ENCODE results near the gene AHR.

Gene AHR

DNA sequence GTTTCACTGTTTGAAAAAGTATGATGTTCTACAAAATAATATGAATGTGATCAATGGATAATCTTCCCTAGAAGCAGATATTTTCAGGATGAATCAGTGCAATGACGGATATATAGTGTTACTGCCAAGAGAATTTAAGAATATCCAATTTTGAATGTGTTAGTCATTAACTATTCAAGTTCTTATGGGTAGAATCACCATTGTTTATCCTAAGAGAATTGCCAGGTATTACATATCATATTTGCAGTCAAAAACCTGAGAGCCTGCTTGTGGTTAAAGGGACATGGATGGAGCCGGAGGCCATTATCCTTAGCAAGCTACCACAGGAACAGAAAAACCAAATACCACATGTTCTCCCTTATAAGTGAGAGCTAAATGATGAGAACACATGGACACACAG lies 26.9 kb downstream of the AHR start:
- Mint-ChIP-seq H3K27me3 (ENCODE audit: low read depth) (no peaks in the 10 kb centered on the region), H3K4me3 (no peak overlapping the region), H3K9me3 (no peaks in the 10 kb centered on the region), H3K27ac (no peak overlapping the region), H3K4me1 (no peaks in the 10 kb centered on the region), H3K36me3 (ENCODE audit: low read depth) (no peaks in the 10 kb centered on the region)
- TF ChIP-seq, protein P1, sequence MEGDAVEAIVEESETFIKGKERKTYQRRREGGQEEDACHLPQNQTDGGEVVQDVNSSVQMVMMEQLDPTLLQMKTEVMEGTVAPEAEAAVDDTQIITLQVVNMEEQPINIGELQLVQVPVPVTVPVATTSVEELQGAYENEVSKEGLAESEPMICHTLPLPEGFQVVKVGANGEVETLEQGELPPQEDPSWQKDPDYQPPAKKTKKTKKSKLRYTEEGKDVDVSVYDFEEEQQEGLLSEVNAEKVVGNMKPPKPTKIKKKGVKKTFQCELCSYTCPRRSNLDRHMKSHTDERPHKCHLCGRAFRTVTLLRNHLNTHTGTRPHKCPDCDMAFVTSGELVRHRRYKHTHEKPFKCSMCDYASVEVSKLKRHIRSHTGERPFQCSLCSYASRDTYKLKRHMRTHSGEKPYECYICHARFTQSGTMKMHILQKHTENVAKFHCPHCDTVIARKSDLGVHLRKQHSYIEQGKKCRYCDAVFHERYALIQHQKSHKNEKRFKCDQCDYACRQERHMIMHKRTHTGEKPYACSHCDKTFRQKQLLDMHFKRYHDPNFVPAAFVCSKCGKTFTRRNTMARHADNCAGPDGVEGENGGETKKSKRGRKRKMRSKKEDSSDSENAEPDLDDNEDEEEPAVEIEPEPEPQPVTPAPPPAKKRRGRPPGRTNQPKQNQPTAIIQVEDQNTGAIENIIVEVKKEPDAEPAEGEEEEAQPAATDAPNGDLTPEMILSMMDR (IDR thresholded peaks at IDR 0.05; ENCODE audit: unreplicated experiment in 3 of 3), result no peak

DNA sequence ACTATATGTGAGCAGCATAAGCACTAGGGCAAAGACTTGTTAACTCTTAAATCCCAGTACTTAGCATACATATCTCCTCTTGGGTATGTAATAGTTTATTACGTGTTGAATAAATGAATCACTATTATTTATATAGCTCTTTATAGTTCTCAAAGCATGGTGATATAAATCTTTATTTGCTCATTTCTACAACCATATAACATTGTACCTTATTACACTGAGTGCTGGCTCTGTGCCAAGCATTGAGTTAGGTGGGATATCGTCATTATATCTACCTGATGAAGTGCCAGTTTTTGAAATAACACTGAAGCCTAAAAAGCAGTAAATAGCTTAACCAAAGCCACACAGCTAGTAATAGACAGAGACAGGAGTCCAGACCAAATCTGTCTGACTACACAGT lies 27.9 kb downstream of the AHR start:
- TF ChIP-seq, protein P1 (IDR thresholded peaks at IDR 0.05; ENCODE audit: unreplicated experiment in 3 of 3), result no peak
- Mint-ChIP-seq H3K4me3 (no peak overlapping the region), H3K27ac (no peak overlapping the region), H3K9me3 (no peaks in the 10 kb centered on the region), H3K27me3 (ENCODE audit: low read depth) (no peaks in the 10 kb centered on the region), H3K4me1 (no peaks in the 10 kb centered on the region), H3K36me3 (ENCODE audit: low read depth) (no peaks in the 10 kb centered on the region)

DNA sequence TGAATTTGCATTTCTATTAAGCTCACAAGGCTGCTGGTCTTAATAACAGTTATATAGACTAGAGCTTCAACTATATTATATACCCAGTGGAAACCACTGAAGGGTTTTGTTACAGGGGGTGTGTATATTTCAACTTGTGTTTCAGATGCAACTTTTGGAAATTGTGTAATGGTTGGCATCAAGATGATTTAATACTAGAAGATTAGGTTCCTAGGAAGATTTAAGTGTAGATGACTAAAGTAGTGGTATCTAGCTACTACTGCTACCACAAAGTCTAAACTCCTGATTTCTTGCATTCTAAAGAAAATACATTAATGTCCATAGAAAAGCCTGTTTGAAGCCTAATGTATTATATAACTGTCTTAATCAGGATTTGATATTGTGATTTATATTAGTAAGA lies 30.2 kb downstream of the AHR start:
- H3K27ac Mint-ChIP-seq, result no peak overlapping the region
- H3K27me3 Mint-ChIP-seq (ENCODE audit: low read depth), result no peaks in the 10 kb centered on the region
- no peaks in the 10 kb centered on the region for H3K9me3 Mint-ChIP-seq
- no peak overlapping the region for H3K4me3 Mint-ChIP-seq
- no peaks in the 10 kb centered on the region for H3K36me3 Mint-ChIP-seq (ENCODE audit: low read depth)
- TF ChIP-seq, protein P1 (IDR thresholded peaks at IDR 0.05; ENCODE audit: unreplicated experiment in 3 of 3), result no peak
- no peaks in the 10 kb centered on the region for H3K4me1 Mint-ChIP-seq

DNA sequence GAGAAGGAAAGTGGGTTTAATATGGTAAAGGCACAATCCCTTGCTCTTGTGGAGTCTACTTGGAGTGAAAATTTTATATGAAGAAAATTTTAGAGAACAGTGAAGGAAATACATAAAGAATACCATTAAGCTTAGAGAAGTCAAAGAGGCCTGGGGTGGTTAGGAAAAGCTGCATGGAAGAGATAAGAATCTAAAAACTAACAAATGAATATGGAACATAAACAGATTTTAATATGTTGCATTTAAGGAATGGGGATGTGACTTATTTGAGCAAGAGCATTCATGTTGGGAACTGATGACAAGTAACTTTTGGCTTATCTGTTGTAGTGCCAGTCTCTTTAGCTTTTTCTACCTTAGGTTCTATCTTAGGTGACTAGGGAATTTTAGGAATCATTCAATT lies 31.0 kb downstream of the AHR start:
- Mint-ChIP-seq H3K36me3 (ENCODE audit: low read depth) (no peaks in the 10 kb centered on the region), H3K27ac (no peak overlapping the region), H3K9me3 (no peaks in the 10 kb centered on the region), H3K27me3 (ENCODE audit: low read depth) (no peaks in the 10 kb centered on the region), H3K4me3 (no peak overlapping the region), H3K4me1 (no peaks in the 10 kb centered on the region)
- TF ChIP-seq, protein P1 (IDR thresholded peaks at IDR 0.05; ENCODE audit: unreplicated experiment in 3 of 3), result no peak

DNA sequence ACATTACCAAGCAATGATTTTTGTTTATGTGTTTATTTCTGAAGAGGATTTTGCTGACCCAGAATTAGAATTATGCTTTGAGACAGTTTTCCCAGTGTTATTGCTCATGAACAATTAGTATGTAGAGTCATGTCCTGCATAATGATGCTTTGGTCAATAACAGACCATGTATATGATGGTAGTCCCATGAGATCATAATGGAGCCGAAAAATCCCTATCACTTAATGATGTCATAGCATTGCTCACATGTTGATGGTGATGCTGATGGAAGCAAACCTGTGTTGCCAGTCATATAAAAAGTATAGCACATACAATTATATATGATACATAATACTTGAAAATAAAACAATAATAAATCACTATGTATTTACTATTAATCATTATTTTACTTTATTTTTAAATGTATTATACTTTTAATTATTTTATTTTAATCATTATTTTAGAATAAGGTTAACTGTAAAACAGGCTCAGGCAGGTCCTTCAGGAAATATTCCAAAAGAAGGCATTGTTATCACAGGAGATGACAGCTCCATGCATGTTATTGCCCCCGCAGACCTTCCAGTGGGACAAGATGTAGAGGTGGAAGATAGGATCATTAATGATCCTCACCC lies 33.5 kb downstream of the AHR start:
- H3K36me3 Mint-ChIP-seq (ENCODE audit: low read depth), result no peaks in the 10 kb centered on the region
- TF ChIP-seq, protein P1 (IDR thresholded peaks at IDR 0.05; ENCODE audit: unreplicated experiment in 3 of 3), result no peak
- H3K27me3 Mint-ChIP-seq (ENCODE audit: low read depth), result no peaks in the 10 kb centered on the region
- H3K4me3 Mint-ChIP-seq, result no peak overlapping the region
- H3K27ac Mint-ChIP-seq, result no peak overlapping the region
- peaks cover 9% of the 10 kb centered on the region for H3K4me1 Mint-ChIP-seq
- no peaks in the 10 kb centered on the region for H3K9me3 Mint-ChIP-seq

DNA sequence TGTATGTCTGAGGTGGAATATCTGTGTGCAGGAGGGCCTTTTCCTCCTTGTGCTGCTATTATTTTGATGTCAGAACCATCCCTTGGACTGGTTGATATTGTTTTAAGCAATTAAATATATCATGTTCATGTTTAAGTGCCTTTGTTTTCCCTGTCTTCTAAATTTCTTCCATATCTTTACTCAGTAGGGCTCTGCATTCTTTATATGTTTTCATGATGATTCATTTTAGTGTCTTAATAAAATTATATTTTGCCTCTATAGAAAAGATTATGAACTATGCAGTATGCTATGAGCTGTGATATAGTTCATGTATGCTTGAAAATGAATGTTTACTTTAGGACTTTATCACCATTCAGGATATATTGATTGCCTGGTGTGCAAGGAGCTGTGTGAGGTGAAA lies 34.8 kb downstream of the AHR start:
- Mint-ChIP-seq H3K4me1 (peaks cover 9% of the 10 kb centered on the region), H3K9me3 (peaks cover 2% of the 10 kb centered on the region), H3K4me3 (no peak overlapping the region), H3K27ac (no peak overlapping the region), H3K36me3 (ENCODE audit: low read depth) (peaks cover 4% of the 10 kb centered on the region), H3K27me3 (ENCODE audit: low read depth) (no peaks in the 10 kb centered on the region)
- TF ChIP-seq, protein P1 (IDR thresholded peaks at IDR 0.05; ENCODE audit: unreplicated experiment in 3 of 3), result no peak
